IMR-90 (cell line): ENCODE data around the gene ZNF776. TPM values are rescaled to one million over a fixed set of nuclear protein-coding genes. Genes with fewer than 3 reads are reported as not detected.

Source experiments
- ATAC-seq: fragments of 200-7000 bp; cut with Tn5 transposase; 2 replicates; pipeline ENCODE4 v1.9.1; 2020; ENCODE audit warnings: low read depth, mild to moderate bottlenecking, moderate library complexity
- BruUV-seq: library from RNA; stranded (reverse); fragments of 400-500 nt; replicated peaks from 2 replicates; lab custom pipeline; 2021; lab: Mats Ljungman, UMichigan
- CTCF ChIA-PET: fragments of 300-600 bp; formaldehyde crosslinking; extraction: SDS; loops from one replicate; lab custom pipeline; 2021; ENCODE audit warnings: antibody characterized with exemption; lab: Yijun Ruan, JAX
- POLR2A ChIA-PET: fragments of 300-600 bp; sonication (Branson Sonifier 250); formaldehyde crosslinking; loops from one replicate; lab custom pipeline; 2022; ENCODE audit warnings: antibody characterized with exemption; ENCODE audit not compliant: unreplicated experiment; lab: Charles Lee
- DNase-seq: peaks from one replicate; pipeline ENCODE4 v3.0.0; 2013
- H2AFZ ChIP-seq: replicated peaks from 2 replicates; pipeline ENCODE3; 2013; ENCODE audit warnings: low read length, mild to moderate bottlenecking; ENCODE audit not compliant: poor library complexity
- H2AK5ac ChIP-seq: 2 replicates; pipeline ENCODE4 v1.6.1; 2013; ENCODE audit warnings: low read depth, low read length, inconsistent platforms
- H2AK9ac ChIP-seq: replicated peaks from 2 replicates; pipeline ENCODE3; 2013; ENCODE audit warnings: mild to moderate bottlenecking, low read depth, low read length, moderate library complexity; ENCODE audit not compliant: poor library complexity
- H2BK120ac ChIP-seq: 2 replicates; pipeline ENCODE4 v1.6.1; 2013; ENCODE audit warnings: low read depth, low read length, inconsistent platforms
- H2BK15ac ChIP-seq: 3 replicates; pipeline ENCODE4 v1.6.1; 2013; ENCODE audit warnings: low read depth, low read length, inconsistent platforms
- H2BK20ac ChIP-seq: 2 replicates; pipeline ENCODE4 v1.6.1; 2013; ENCODE audit warnings: low read depth, mild to moderate bottlenecking, inconsistent platforms, low read length, moderate library complexity
- H2BK5ac ChIP-seq: 2 replicates; pipeline ENCODE4 v1.6.1; 2013; ENCODE audit warnings: mild to moderate bottlenecking, low read depth, low read length, inconsistent platforms; ENCODE audit not compliant: poor library complexity, severe bottlenecking
- H3K14ac ChIP-seq: replicated peaks from 2 replicates; pipeline ENCODE4 v1.6.1; 2013; ENCODE audit warnings: low read depth, low read length, inconsistent platforms
- H3K18ac ChIP-seq: 2 replicates; pipeline ENCODE4 v1.6.1; 2013; ENCODE audit warnings: low read depth, low read length, control low read depth
- H3K23ac ChIP-seq: 2 replicates; pipeline ENCODE4 v1.6.1; 2013; ENCODE audit warnings: low read depth, low read length, inconsistent platforms
- H3K27ac ChIP-seq: 2 replicates; pipeline ENCODE4 v1.5.1; 2013; ENCODE audit warnings: mild to moderate bottlenecking, control low read depth, low read length; ENCODE audit not compliant: insufficient read depth
- H3K27me3 ChIP-seq: 2 replicates; pipeline ENCODE4 v1.6.1; 2013; ENCODE audit warnings: low read length; ENCODE audit not compliant: control insufficient read depth, insufficient read depth
- H3K36me3 ChIP-seq: 2 replicates; pipeline ENCODE4 v1.6.1; 2013; ENCODE audit warnings: low read length, mixed read lengths; ENCODE audit not compliant: control insufficient read depth, insufficient read depth
- H3K4ac ChIP-seq: 2 replicates; pipeline ENCODE4 v1.6.1; 2013; ENCODE audit warnings: low read depth, low read length, inconsistent platforms
- H3K4me1 ChIP-seq: 2 replicates; pipeline ENCODE4 v1.6.1; 2013; ENCODE audit warnings: low read length, mixed read lengths; ENCODE audit not compliant: control insufficient read depth, insufficient read depth
- H3K4me2 ChIP-seq: 2 replicates; pipeline ENCODE4 v1.6.1; 2013; ENCODE audit warnings: low read depth, mild to moderate bottlenecking, control low read depth, low read length, moderate library complexity
- H3K4me3 ChIP-seq: 2 replicates; pipeline ENCODE4 v1.5.1; 2013; ENCODE audit warnings: low read depth, mild to moderate bottlenecking, control low read depth, low read length, moderate library complexity; ENCODE audit not compliant: insufficient read depth
- H3K56ac ChIP-seq: 2 replicates; pipeline ENCODE4 v1.6.1; 2013; ENCODE audit warnings: low read length, inconsistent platforms; ENCODE audit not compliant: insufficient read depth; ENCODE audit errors: extremely low read depth
- H3K79me1 ChIP-seq, 2 experiments: 2 replicates each; pipeline ENCODE4 v1.6.1; 2013; ENCODE audit warnings: low read length in 2 of 2, inconsistent platforms in 1 of 2, low read depth in 1 of 2
- H3K9ac ChIP-seq: 2 replicates; pipeline ENCODE4 v1.6.1; 2013; ENCODE audit warnings: low read depth, low read length, control low read depth
- H3K9me1 ChIP-seq: 2 replicates; pipeline ENCODE4 v1.6.1; 2013; ENCODE audit warnings: low read length, inconsistent platforms; ENCODE audit not compliant: insufficient read depth
- H3K9me3 ChIP-seq: 2 replicates; pipeline ENCODE4 v1.6.1; 2013; ENCODE audit warnings: low read length; ENCODE audit not compliant: control insufficient read depth, insufficient read depth
- H4K20me1 ChIP-seq: 2 replicates; pipeline ENCODE4 v1.6.1; 2013; ENCODE audit warnings: low read length, inconsistent platforms; ENCODE audit not compliant: insufficient read depth
- H4K5ac ChIP-seq: 2 replicates; pipeline ENCODE4 v1.6.1; 2013; ENCODE audit warnings: mild to moderate bottlenecking, low read depth, low read length, control low read depth
- H4K8ac ChIP-seq, 2 experiments: 2 replicates each; pipeline ENCODE4 v1.6.1; 2013; ENCODE audit warnings: low read depth in 2 of 2, low read length in 2 of 2, control low read depth in 1 of 2, inconsistent platforms in 1 of 2
- H4K91ac ChIP-seq: 2 replicates; pipeline ENCODE4 v1.6.1; 2013; ENCODE audit warnings: low read depth, low read length, inconsistent platforms; ENCODE audit not compliant: insufficient read depth
- BHLHE40 ChIP-seq: fragments of 150-350 bp; IDR thresholded peaks from 2 replicates; pipeline ENCODE4 v1.6.1; 2016; ENCODE audit warnings: mild to moderate bottlenecking, low read depth, low read length
- CEBPB ChIP-seq: IDR thresholded peaks from 2 replicates; pipeline ENCODE4 v1.6.1; 2012; ENCODE audit warnings: low read depth, low read length, improper control_type of control experiment
- CHD1 ChIP-seq: IDR thresholded peaks from 2 replicates; pipeline ENCODE4 v1.6.1; 2012; ENCODE audit warnings: low read depth, low read length, improper control_type of control experiment
- ELK1 ChIP-seq: fragments of 150-350 bp; IDR thresholded peaks from 2 replicates; pipeline ENCODE4 v1.6.1; 2016; ENCODE audit warnings: low read depth, mild to moderate bottlenecking, low read length, moderate library complexity, borderline replicate concordance
- FOS ChIP-seq: fragments of 150-350 bp; IDR thresholded peaks from 2 replicates; pipeline ENCODE4 v1.6.1; 2016; ENCODE audit warnings: low read depth, low read length
- MAFK ChIP-seq: IDR thresholded peaks from 2 replicates; pipeline ENCODE4 v1.6.1; 2012; ENCODE audit warnings: low read depth, low read length, improper control_type of control experiment
- MAZ ChIP-seq: IDR thresholded peaks from 2 replicates; pipeline ENCODE4 v1.6.1; 2012; ENCODE audit warnings: low read depth, mild to moderate bottlenecking, low read length, improper control_type of control experiment, moderate library complexity, borderline replicate concordance
- MXI1 ChIP-seq: IDR thresholded peaks from 2 replicates; pipeline ENCODE4 v1.6.1; 2012; ENCODE audit warnings: low read depth, mild to moderate bottlenecking, low read length, moderate library complexity, borderline replicate concordance
- NFE2L2 ChIP-seq: fragments of 150-350 bp; IDR thresholded peaks from 2 replicates; pipeline ENCODE4 v1.6.1; 2016; ENCODE audit warnings: low read depth, mild to moderate bottlenecking, low read length
- POLR2A ChIP-seq: IDR thresholded peaks from 2 replicates; pipeline ENCODE4 v1.6.1; 2012; ENCODE audit warnings: mild to moderate bottlenecking, low read depth, low read length
- RAD21 ChIP-seq: IDR thresholded peaks from 2 replicates; pipeline ENCODE4 v1.6.1; 2012; ENCODE audit warnings: low read length, improper control_type of control experiment
- RCOR1 ChIP-seq: IDR thresholded peaks from 2 replicates; pipeline ENCODE4 v1.6.1; 2012; ENCODE audit warnings: mild to moderate bottlenecking, low read length, improper control_type of control experiment; ENCODE audit not compliant: insufficient replicate concordance
- RFX5 ChIP-seq: IDR thresholded peaks from 2 replicates; pipeline ENCODE4 v1.8.0; 2012; ENCODE audit warnings: low read depth, mild to moderate bottlenecking, low read length, moderate library complexity
- SMC3 ChIP-seq: fragments of 150-350 bp; IDR thresholded peaks from 2 replicates; pipeline ENCODE4 v1.6.1; 2016; ENCODE audit warnings: low read depth, mild to moderate bottlenecking, antibody characterized with exemption, low read length, moderate library complexity
- WGBS, 2 experiments: methylation state at CpG; one replicate each; pipeline versions ENCODE4 v1.1.5 to v1.1.7; 2013; ENCODE audit warnings: missing lambda C conversion rate in 2 of 2; ENCODE audit not compliant: insufficient read length in 1 of 2; ENCODE audit errors: extremely low coverage in 2 of 2; 5-methylcytosine and 5-hydroxymethylcytosine counted together
- dilution Hi-C: fragments of 300-500 bp; cut with HindIII; formaldehyde crosslinking; loops from one replicate; pipeline ENCODE4 v1.14.3; 2018; ENCODE audit warnings: low sequenced_read_pairs; ENCODE audit not compliant: unreplicated experiment
- in situ Hi-C: fragments of 300-500 bp; cut with MboI; formaldehyde crosslinking; loops from 3 replicates; pipeline ENCODE4 v1.14.3; 2019; ENCODE audit warnings: low sequenced_read_pairs, inconsistent platforms, mixed read lengths
- intact Hi-C: fragments of 100-400 bp; cut with micrococcal nuclease; formaldehyde crosslinking; loops from 2 replicates; pipeline ENCODE4 v1.10.0; 2022
- polyA plus RNA-seq, 3 experiments: library from polyadenylated mRNA; depleted of rRNA; stranded (reverse); fragments of >200 nt; gene quantifications; 2 replicates each; pipeline ENCODE4 v1.2.3, GENCODE V29; 2012; ENCODE audit warnings: low replicate concordance in 1 of 3
- total RNA-seq: library from RNA; depleted of rRNA; stranded (reverse); fragments of >200 nt; gene quantifications from 2 replicates; pipeline ENCODE4 v1.2.3, GENCODE V29; 2012
- TF ChIP-seq, protein P1 (sequence below): conservative IDR thresholded peaks from 2 replicates; pipeline ENCODE4 v1.5.1; 2012; ENCODE audit warnings: mild to moderate bottlenecking, low read depth, low read length, improper control_type of control experiment
- TF ChIP-seq, protein P2 (sequence below): fragments of 150-350 bp; IDR thresholded peaks from 2 replicates; pipeline ENCODE4 v1.6.1; 2017; ENCODE audit warnings: mild to moderate bottlenecking, antibody characterized with exemption, low read length, low read depth

Gene ZNF776
- total and polyA plus RNA-seq, 2 of the 4 experiments (the other 2 are of a cell fraction) = 4.3 to 14.3 TPM

DNA sequence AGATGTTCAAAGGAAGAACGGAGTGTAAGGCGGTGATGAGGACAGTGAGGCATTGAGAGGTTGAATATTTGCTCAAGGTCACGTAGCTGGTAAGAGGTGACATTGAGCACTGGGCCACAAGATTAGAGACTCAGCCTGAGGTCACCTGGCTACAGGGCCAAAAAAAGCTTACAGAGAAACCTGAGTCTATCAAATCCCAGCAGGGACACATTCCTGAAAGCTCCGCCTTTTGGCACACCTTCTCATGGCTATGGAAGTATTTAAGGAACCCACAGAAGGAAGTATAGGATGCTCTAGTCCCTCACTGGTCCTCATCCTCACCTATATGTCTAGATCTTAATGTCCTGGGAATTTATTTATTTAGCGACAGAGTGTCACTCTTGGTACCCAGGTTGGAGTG lies 40.3 kb downstream of the ZNF776 start:
- Histone ChIP-seq H3K9me1 (no peaks in the 10 kb centered on the region), H3K18ac (no peak overlapping the region), H4K91ac (no peak overlapping the region), H2AK5ac (no peak overlapping the region), H4K8ac (no peak overlapping the region), H3K27ac (no peak overlapping the region), H3K9me3 (peaks cover 21% of the 10 kb centered on the region), H2AK9ac (no peak overlapping the region), H3K4me1 (no peaks in the 10 kb centered on the region), H2BK120ac (no peak overlapping the region), H3K4me3 (no peak overlapping the region), H3K4ac (no peak overlapping the region), H2BK5ac (no peak overlapping the region), H3K23ac (no peak overlapping the region), H3K27me3 (no peaks in the 10 kb centered on the region), H3K14ac (no peak overlapping the region), H4K5ac (no peak overlapping the region), H4K20me1 (no peaks in the 10 kb centered on the region; the same call in 1 of the 2 replicates), H2BK20ac (no peak overlapping the region), H2AFZ (no peak overlapping the region), H3K9ac (no peak overlapping the region), H3K56ac (no peak overlapping the region), H2BK15ac (no peak overlapping the region), H3K79me1 (peaks cover 25 to 49% of the 10 kb centered on the region in 2 experiments), H3K36me3 (peaks cover 28% of the 10 kb centered on the region), H3K4me2 (no peak overlapping the region)
- intact Hi-C loops = no loop called here
- WGBS, 2 experiments = no CpG with 5 or more reads among the region's 5 CpGs
- dilution Hi-C loops = no loop called here
- ChIA-PET POLR2A (interaction anchor here (0.5 kb wide), 1 partner anchor 489 kb away, joined by 5 read pairs; no protein-coding TSS in a partner anchor), CTCF (no interaction called here)
- no peak for ATAC-seq
- in situ Hi-C loops = no loop called here
- DNase-seq = no peak
- no TSS peak for BruUV-seq
- TF ChIP-seq ELK1 (no peak), CHD1 (no peak), BHLHE40 (no peak), MAFK (no peak), POLR2A (no peak), FOS (no peak), MXI1 (no peak), MAZ (no peak), SMC3 (no peak), NFE2L2 (no peak), RCOR1 (no peak), RAD21 (no peak), CEBPB (no peak), RFX5 (no peak)
- TF ChIP-seq, protein P1, sequence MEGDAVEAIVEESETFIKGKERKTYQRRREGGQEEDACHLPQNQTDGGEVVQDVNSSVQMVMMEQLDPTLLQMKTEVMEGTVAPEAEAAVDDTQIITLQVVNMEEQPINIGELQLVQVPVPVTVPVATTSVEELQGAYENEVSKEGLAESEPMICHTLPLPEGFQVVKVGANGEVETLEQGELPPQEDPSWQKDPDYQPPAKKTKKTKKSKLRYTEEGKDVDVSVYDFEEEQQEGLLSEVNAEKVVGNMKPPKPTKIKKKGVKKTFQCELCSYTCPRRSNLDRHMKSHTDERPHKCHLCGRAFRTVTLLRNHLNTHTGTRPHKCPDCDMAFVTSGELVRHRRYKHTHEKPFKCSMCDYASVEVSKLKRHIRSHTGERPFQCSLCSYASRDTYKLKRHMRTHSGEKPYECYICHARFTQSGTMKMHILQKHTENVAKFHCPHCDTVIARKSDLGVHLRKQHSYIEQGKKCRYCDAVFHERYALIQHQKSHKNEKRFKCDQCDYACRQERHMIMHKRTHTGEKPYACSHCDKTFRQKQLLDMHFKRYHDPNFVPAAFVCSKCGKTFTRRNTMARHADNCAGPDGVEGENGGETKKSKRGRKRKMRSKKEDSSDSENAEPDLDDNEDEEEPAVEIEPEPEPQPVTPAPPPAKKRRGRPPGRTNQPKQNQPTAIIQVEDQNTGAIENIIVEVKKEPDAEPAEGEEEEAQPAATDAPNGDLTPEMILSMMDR = no peak
- TF ChIP-seq, protein P2, sequence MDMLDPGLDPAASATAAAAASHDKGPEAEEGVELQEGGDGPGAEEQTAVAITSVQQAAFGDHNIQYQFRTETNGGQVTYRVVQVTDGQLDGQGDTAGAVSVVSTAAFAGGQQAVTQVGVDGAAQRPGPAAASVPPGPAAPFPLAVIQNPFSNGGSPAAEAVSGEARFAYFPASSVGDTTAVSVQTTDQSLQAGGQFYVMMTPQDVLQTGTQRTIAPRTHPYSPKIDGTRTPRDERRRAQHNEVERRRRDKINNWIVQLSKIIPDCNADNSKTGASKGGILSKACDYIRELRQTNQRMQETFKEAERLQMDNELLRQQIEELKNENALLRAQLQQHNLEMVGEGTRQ = no peak
